ENCODE results near the gene RDH14. TPM values are rescaled to one million over a fixed set of nuclear protein-coding genes. Genes with fewer than 3 reads are reported as not detected.

The RDH14 gene
- total RNA-seq, 1 experiment from 2014 or later = 30.9 TPM

DNA sequence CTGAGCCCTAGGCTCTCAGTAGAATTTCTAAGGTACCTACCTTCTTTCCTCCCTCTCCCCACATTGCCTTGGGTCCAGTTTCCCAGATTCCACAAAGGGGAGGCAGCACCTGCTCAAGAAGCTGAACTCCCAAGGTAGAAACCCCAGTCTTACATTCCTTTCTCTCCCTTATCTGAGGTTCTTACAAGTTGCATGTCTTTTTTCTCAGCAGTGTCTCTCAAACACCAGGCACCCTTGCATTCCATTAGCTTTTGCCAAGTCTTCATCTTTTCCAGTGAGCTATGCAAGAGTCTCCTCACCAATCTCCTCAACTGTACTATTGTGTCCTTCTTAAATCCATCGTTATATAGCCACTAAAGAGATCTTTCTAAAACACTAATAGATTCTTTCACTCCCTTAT, 33.0 kb upstream of the RDH14 start:
- ATAC-seq = no peak
- no peaks in the 10 kb centered on the region for H4K20me1 ChIP-seq (ENCODE audit: low read length)
- H3F3A ChIP-seq (ENCODE audit: low read length, unreplicated experiment) = no peaks in the 10 kb centered on the region
- H3K4me2 ChIP-seq (ENCODE audit: low read length) = no peak overlapping the region
- TF ChIP-seq EZH2 (IDR thresholded peaks at IDR 0.05; ENCODE audit: low read length, unreplicated experiment) (no peak), EZH2phosphoT487 (IDR thresholded peaks at IDR 0.05; ENCODE audit: borderline replicate concordance, low read length) (no peak)
- TF ChIP-seq, protein P1, sequence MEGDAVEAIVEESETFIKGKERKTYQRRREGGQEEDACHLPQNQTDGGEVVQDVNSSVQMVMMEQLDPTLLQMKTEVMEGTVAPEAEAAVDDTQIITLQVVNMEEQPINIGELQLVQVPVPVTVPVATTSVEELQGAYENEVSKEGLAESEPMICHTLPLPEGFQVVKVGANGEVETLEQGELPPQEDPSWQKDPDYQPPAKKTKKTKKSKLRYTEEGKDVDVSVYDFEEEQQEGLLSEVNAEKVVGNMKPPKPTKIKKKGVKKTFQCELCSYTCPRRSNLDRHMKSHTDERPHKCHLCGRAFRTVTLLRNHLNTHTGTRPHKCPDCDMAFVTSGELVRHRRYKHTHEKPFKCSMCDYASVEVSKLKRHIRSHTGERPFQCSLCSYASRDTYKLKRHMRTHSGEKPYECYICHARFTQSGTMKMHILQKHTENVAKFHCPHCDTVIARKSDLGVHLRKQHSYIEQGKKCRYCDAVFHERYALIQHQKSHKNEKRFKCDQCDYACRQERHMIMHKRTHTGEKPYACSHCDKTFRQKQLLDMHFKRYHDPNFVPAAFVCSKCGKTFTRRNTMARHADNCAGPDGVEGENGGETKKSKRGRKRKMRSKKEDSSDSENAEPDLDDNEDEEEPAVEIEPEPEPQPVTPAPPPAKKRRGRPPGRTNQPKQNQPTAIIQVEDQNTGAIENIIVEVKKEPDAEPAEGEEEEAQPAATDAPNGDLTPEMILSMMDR (conservative IDR thresholded peaks at IDR 0.05; ENCODE audit: low read depth, low read length) = no peak
- no peaks in the 10 kb centered on the region for H3K27me3 ChIP-seq (ENCODE audit: low read length)
- no TSS peak for BruUV-seq (replicated peaks)
- H3K4me3 ChIP-seq (ENCODE audit: low read length) = no peak overlapping the region
- no peak for DNase-seq
- no peaks in the 10 kb centered on the region for H3K36me3 ChIP-seq (ENCODE audit: low read depth, low read length)
- H3K27ac ChIP-seq (ENCODE audit: low read length) = no peak overlapping the region
- intact Hi-C loops (cut with micrococcal nuclease) = no loop called here
- CTCF ChIA-PET = no interaction called here
- POLR2A ChIA-PET (ENCODE audit: unreplicated experiment) = no interaction called here
- no peak overlapping the region for H3K9ac ChIP-seq (ENCODE audit: low read length)
- no peaks in the 10 kb centered on the region for H3K9me2 ChIP-seq (replicated peaks; ENCODE audit: low read length)
- no peaks in the 10 kb centered on the region for H3K79me2 ChIP-seq (ENCODE audit: low read length)
- no peak overlapping the region for H2AFZ ChIP-seq (ENCODE audit: low read length)
- peaks cover 12% of the 10 kb centered on the region for H3K4me1 ChIP-seq (ENCODE audit: insufficient read depth, low read length)
- no peaks in the 10 kb centered on the region for H3K9me3 ChIP-seq (ENCODE audit: low read length)

DNA sequence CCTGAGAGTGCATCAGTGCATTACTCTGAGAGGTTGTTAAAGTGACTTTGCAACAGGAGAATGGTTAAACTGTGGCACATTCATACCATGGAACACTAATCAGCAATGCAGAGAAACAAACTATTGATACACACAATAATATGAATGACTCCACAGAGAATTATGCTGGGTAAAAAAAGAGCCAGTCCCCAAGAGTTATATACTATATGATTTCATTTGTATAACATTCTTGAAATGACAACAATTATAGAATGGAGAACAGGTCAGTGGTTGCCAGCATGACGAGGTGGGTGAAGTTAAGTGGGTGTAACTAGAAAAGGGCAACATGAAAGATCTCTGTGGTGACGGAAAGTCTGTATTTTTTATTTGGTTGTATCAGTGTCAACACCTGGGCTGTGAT, 31.9 kb upstream of the RDH14 start:
- ATAC-seq (no peak), DNase-seq (no peak)
- no peak overlapping the region for H3K4me3 ChIP-seq (ENCODE audit: low read length)
- H3K9me3 ChIP-seq (ENCODE audit: low read length) = no peaks in the 10 kb centered on the region
- peaks cover 20% of the 10 kb centered on the region for H3K4me1 ChIP-seq (ENCODE audit: insufficient read depth, low read length)
- no TSS peak for BruUV-seq (replicated peaks)
- intact Hi-C loops (cut with micrococcal nuclease) = no loop called here
- H2AFZ ChIP-seq (ENCODE audit: low read length) = no peak overlapping the region
- no peaks in the 10 kb centered on the region for H3F3A ChIP-seq (ENCODE audit: low read length, unreplicated experiment)
- H4K20me1 ChIP-seq (ENCODE audit: low read length) = no peaks in the 10 kb centered on the region
- no peaks in the 10 kb centered on the region for H3K36me3 ChIP-seq (ENCODE audit: low read depth, low read length)
- no peaks in the 10 kb centered on the region for H3K9me2 ChIP-seq (replicated peaks; ENCODE audit: low read length)
- H3K27ac ChIP-seq (ENCODE audit: low read length) = no peak overlapping the region
- H3K9ac ChIP-seq (ENCODE audit: low read length) = no peak overlapping the region
- no peaks in the 10 kb centered on the region for H3K79me2 ChIP-seq (ENCODE audit: low read length)
- no peak overlapping the region for H3K4me2 ChIP-seq (ENCODE audit: low read length)
- CTCF ChIA-PET = no interaction called here
- POLR2A ChIA-PET (ENCODE audit: unreplicated experiment) = no interaction called here
- TF ChIP-seq EZH2 (IDR thresholded peaks at IDR 0.05; ENCODE audit: low read length, unreplicated experiment) = no peak
- TF ChIP-seq EZH2phosphoT487 (IDR thresholded peaks at IDR 0.05; ENCODE audit: borderline replicate concordance, low read length) = no peak
- TF ChIP-seq, protein P1 (conservative IDR thresholded peaks at IDR 0.05; ENCODE audit: low read depth, low read length) = no peak
- H3K27me3 ChIP-seq (ENCODE audit: low read length) = no peaks in the 10 kb centered on the region

DNA sequence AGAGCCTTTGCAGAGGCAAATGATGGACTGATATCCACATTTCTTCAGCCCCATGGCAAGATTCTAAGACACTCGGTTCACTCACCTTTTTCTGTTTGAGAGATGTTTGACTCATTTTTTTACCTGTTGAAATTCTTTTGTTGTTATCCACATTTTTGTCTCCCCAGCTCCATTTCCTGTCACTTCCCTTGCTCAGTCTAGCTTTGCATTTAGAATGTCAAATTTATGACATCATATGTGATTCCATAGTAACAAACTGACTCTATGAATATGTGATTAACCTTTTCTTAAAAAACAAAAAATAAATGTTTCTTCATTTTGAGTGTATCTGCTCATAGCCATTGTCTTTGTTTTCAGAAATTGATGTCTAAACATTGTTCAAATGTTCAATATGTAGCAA, 28.9 kb upstream of the RDH14 start, which contains the start of gene NT5C1B:
NT5C1B (minus strand) TSS at position 216 of the 400 bp plus-strand sequence; CDS start at position 115, 101 bp downstream.
- Histone ChIP-seq H3K79me2 (ENCODE audit: low read length) (no peaks in the 10 kb centered on the region), H3K27me3 (ENCODE audit: low read length) (no peaks in the 10 kb centered on the region), H3F3A (ENCODE audit: low read length, unreplicated experiment) (no peaks in the 10 kb centered on the region), H3K9me3 (ENCODE audit: low read length) (no peaks in the 10 kb centered on the region), H3K4me1 (ENCODE audit: insufficient read depth, low read length) (peaks cover 33% of the 10 kb centered on the region), H3K4me3 (ENCODE audit: low read length) (no peak within 1 kb of the TSS), H2AFZ (ENCODE audit: low read length) (no peak within 1 kb of the TSS), H3K4me2 (ENCODE audit: low read length) (no peak within 1 kb of the TSS), H3K9ac (ENCODE audit: low read length) (no peak within 1 kb of the TSS), H3K27ac (ENCODE audit: low read length) (no peak within 1 kb of the TSS), H4K20me1 (ENCODE audit: low read length) (no peaks in the 10 kb centered on the region), H3K9me2 (replicated peaks; ENCODE audit: low read length) (no peaks in the 10 kb centered on the region), H3K36me3 (ENCODE audit: low read depth, low read length) (0 out of 2 replicates have a peak, but pooled peaks cover 4% of the 10 kb centered on the region)
- ATAC-seq (no peak), DNase-seq (peak; percentile 11)
- intact Hi-C loops (cut with micrococcal nuclease) = no loop called here
- BruUV-seq (replicated peaks) = no TSS peak
- CTCF ChIA-PET = no interaction called here
- no peak for TF ChIP-seq EZH2phosphoT487 (IDR thresholded peaks at IDR 0.05; ENCODE audit: borderline replicate concordance, low read length)
- TF ChIP-seq EZH2 (IDR thresholded peaks at IDR 0.05; ENCODE audit: low read length, unreplicated experiment) = no peak
- TF ChIP-seq, protein P1 (conservative IDR thresholded peaks at IDR 0.05; ENCODE audit: low read depth, low read length) = no peak
- POLR2A ChIA-PET (ENCODE audit: unreplicated experiment) = no interaction called here

Data from PC-3 (cell line).